Thymus (tissue), 11 donors: ENCODE data around the gene NWD2. TPM values are rescaled to one million over a fixed set of nuclear protein-coding genes. Genes with fewer than 3 reads are reported as not detected.

Experiments used
- DNase-seq, 9 donors: peaks; one replicate each; pipeline ENCODE4 v3.0.0-alpha.2; 2013; ENCODE audit warnings: low spot score in 9 of 9, low read depth in 6 of 9, missing footprints in 1 of 9
- H3K27ac ChIP-seq, 2 donors: one replicate each; pipeline ENCODE4 v1.5.1; 2013; ENCODE audit warnings: control low read depth in 1 of 2, low read depth in 1 of 2, low read length in 1 of 2, mild to moderate bottlenecking in 1 of 2, moderate library complexity in 1 of 2
- H3K27me3 ChIP-seq, 2 donors: one replicate each; pipeline ENCODE4 v1.5.1; 2013; ENCODE audit warnings: low read length in 1 of 2; ENCODE audit not compliant: control insufficient read depth in 2 of 2, insufficient read depth in 1 of 2
- H3K36me3 ChIP-seq, 2 donors: one replicate each; pipeline ENCODE4 v1.5.1; 2013; ENCODE audit warnings: low read length in 1 of 2, mild to moderate bottlenecking in 1 of 2, moderate library complexity in 1 of 2; ENCODE audit not compliant: control insufficient read depth in 2 of 2, insufficient read depth in 2 of 2
- H3K4me1 ChIP-seq, 2 donors: one replicate each; pipeline ENCODE4 v1.5.1; 2013; ENCODE audit warnings: low read length in 2 of 2; ENCODE audit not compliant: control insufficient read depth in 2 of 2, insufficient read depth in 2 of 2
- H3K4me3 ChIP-seq, 2 donors: one replicate each; pipeline ENCODE4 v1.5.1; 2013; ENCODE audit warnings: low read length in 2 of 2, control low read depth in 1 of 2, mild to moderate bottlenecking in 1 of 2
- H3K9me3 ChIP-seq, 2 donors: one replicate each; pipeline ENCODE4 v1.5.1; 2013; ENCODE audit warnings: low read length in 1 of 2, mild to moderate bottlenecking in 1 of 2; ENCODE audit not compliant: control insufficient read depth in 2 of 2, insufficient read depth in 1 of 2
- WGBS: extraction: QIAGEN DNeasy Blood & Tissue Kit; methylation state at CpG from one replicate; pipeline ENCODE4 v1.1.7; 2013; 5-methylcytosine and 5-hydroxymethylcytosine counted together
- polyA plus RNA-seq: library from polyadenylated mRNA; stranded (reverse); fragments of 200-250 nt; gene quantifications from one replicate; pipeline ENCODE4 v1.2.3, GENCODE V29; 2013
- total RNA-seq: library from RNA; stranded (reverse); fragments of 120-200 nt; gene quantifications from one replicate; pipeline ENCODE4 v1.2.4, GENCODE V29; 2013
- donor health status: healthy.

NWD2 gene
- total and polyA plus RNA-seq, 2 donors, result under 0.01 to 0.11 TPM

DNA sequence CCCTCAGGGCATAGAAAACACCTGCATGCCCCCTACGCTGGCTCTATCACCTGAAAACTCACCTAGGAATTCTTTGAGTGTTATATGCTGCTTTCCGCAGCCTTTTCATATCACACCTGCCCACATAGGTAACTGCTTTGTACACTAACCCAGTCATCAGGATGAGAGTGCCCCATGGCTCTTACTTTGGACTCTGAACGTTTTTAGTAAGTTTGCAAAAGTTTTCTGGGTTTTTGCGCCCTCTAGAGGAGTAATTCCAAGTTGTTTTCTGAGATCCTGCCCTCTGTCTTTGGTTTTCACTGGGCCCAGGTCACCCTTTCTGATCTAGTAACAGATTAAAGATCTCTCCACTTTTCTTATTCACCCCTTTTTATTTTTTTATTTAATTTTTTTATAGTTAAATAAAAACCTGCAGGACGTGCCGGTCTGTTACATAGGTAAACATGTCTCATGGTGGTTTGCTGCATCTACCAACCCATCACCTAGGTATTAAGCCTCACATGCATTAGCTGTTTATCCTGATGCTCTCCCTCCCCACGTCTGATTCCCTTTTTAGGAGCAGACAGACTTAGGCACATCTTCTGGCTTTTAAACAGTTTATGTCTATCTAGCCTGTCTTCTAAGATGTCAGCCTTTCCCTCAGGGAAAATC lies 139.2 kb downstream of the NWD2 start:
- no peaks in the 10 kb centered on the region for H3K36me3 ChIP-seq
- no peaks in the 10 kb centered on the region for H3K9me3 ChIP-seq
- no peak overlapping the region for H3K27ac ChIP-seq
- DNase-seq, result peak in 5 of 9 donors; percentile 6 to 46 (median 25)
- no peaks in the 10 kb centered on the region for H3K4me1 ChIP-seq
- no peak overlapping the region for H3K4me3 ChIP-seq
- peaks cover 0 to 2% of the 10 kb centered on the region in 2 donors for H3K27me3 ChIP-seq
- 47% methylated on average over 7 of the region's 7 CpGs for WGBS

- 87% methylated on average over 2 of the region's 2 CpGs for WGBS
These were observed 140.9 kb downstream of the NWD2 start for GRCh38 chr4:37385424-37385823.

GRCh38 chr4:37388681-37389365 lies 144.3 kb downstream of the NWD2 start:
- H3K4me1 ChIP-seq, result no peaks in the 10 kb centered on the region
- H3K27ac ChIP-seq, result peak overlapping the region in 1 of 2 donors; percentile 5
- H3K36me3 ChIP-seq, result no peaks in the 10 kb centered on the region
- DNase-seq, result no peak
- H3K27me3 ChIP-seq, result no peaks in the 10 kb centered on the region
- H3K9me3 ChIP-seq, result no peaks in the 10 kb centered on the region
- no peak overlapping the region for H3K4me3 ChIP-seq
- WGBS, result 82% methylated on average over 4 of the region's 4 CpGs

More at GRCh38 chr4:37385424-37385823, 140.9 kb downstream of the NWD2 start:
- no peak overlapping the region for H3K27ac ChIP-seq
- H3K27me3 ChIP-seq, result peaks cover 0 to 2% of the 10 kb centered on the region in 2 donors
- H3K36me3 ChIP-seq, result no peaks in the 10 kb centered on the region
- DNase-seq, result no peak
- H3K4me3 ChIP-seq, result no peak overlapping the region
- H3K4me1 ChIP-seq, result no peaks in the 10 kb centered on the region
- no peaks in the 10 kb centered on the region for H3K9me3 ChIP-seq

DNA sequence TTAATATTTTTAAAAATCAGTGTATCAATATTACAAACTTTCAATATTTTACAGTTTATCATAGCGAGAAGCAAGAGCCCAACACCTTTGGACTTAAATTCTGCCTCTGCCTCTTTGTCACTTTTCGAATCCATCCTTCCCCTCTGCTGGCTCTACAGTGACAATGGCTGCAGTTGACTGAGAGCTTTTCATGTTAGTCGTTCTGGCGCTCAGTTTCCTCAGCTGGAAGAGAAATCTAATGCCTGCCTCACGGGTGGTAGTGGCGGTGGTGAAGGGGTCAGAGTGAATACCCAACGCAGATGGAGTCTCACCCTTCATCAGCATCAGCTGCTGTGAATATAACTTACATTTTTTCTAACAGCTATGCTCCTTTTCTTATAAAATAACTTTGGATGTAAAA lies 144.8 kb downstream of the NWD2 start:
- no peaks in the 10 kb centered on the region for H3K27me3 ChIP-seq
- WGBS, result 86% methylated on average over 7 of the region's 7 CpGs
- H3K27ac ChIP-seq, result no peak overlapping the region
- H3K9me3 ChIP-seq, result no peaks in the 10 kb centered on the region
- no peak overlapping the region for H3K4me3 ChIP-seq
- H3K36me3 ChIP-seq, result no peaks in the 10 kb centered on the region
- H3K4me1 ChIP-seq, result no peaks in the 10 kb centered on the region
- DNase-seq, result no peak

- H3K4me1 ChIP-seq, result no peaks in the 10 kb centered on the region
- H3K36me3 ChIP-seq, result no peaks in the 10 kb centered on the region
- no peaks in the 10 kb centered on the region for H3K27me3 ChIP-seq
- peak in 6 of 9 donors; percentile 12 to 60 (median 28) for DNase-seq
- H3K27ac ChIP-seq, result no peak overlapping the region
- no peaks in the 10 kb centered on the region for H3K9me3 ChIP-seq
- WGBS, result 46% methylated on average over 7 of the region's 7 CpGs
- H3K4me3 ChIP-seq, result no peak overlapping the region
These were observed 145.5 kb downstream of the NWD2 start for GRCh38 chr4:37389967-37390580.

GRCh38 chr4:37392521-37393255 lies 148.1 kb downstream of the NWD2 start:
- Histone ChIP-seq H3K27me3 (no peaks in the 10 kb centered on the region), H3K4me1 (no peaks in the 10 kb centered on the region), H3K9me3 (no peaks in the 10 kb centered on the region), H3K4me3 (no peak overlapping the region), H3K27ac (no peak overlapping the region), H3K36me3 (no peaks in the 10 kb centered on the region)
- whole genome bisulfite sequencing, result 34% methylated on average over 9 of the region's 9 CpGs
- no peak for DNase-seq

GRCh38 chr4:37393321-37393720 lies 148.8 kb downstream of the NWD2 start:
- Histone ChIP-seq H3K9me3 (no peaks in the 10 kb centered on the region), H3K36me3 (no peaks in the 10 kb centered on the region), H3K27ac (no peak overlapping the region), H3K4me3 (no peak overlapping the region), H3K27me3 (no peaks in the 10 kb centered on the region), H3K4me1 (no peaks in the 10 kb centered on the region)
- 81% methylated on average over 3 of the region's 3 CpGs for WGBS
- DNase-seq, result no peak

- H3K4me3 ChIP-seq, result no peak overlapping the region
- H3K27ac ChIP-seq, result no peak overlapping the region
- no peaks in the 10 kb centered on the region for H3K9me3 ChIP-seq
- H3K27me3 ChIP-seq, result no peaks in the 10 kb centered on the region
- no peaks in the 10 kb centered on the region for H3K4me1 ChIP-seq
- no peak for DNase-seq
- H3K36me3 ChIP-seq, result no peaks in the 10 kb centered on the region
- WGBS, result 89% methylated on average over 3 of the region's 3 CpGs
These were observed 149.3 kb downstream of the NWD2 start for GRCh38 chr4:37393889-37394288.

GRCh38 chr4:37397505-37397904 lies 153.0 kb downstream of the NWD2 start:
- Histone ChIP-seq H3K36me3 (no peaks in the 10 kb centered on the region), H3K4me1 (no peaks in the 10 kb centered on the region), H3K4me3 (no peak overlapping the region), H3K27ac (no peak overlapping the region), H3K27me3 (no peaks in the 10 kb centered on the region), H3K9me3 (no peaks in the 10 kb centered on the region)
- 86% methylated on average over 6 of the region's 6 CpGs for WGBS
- no peak for DNase-seq
